GM12878 (cell line): ENCODE results near the gene KRTAP10-8. TPM values are rescaled to one million over a fixed set of nuclear protein-coding genes. Genes with fewer than 3 reads are reported as not detected.

Source experiments
- ATAC-seq: fragments of 200-7000 bp; cut with Tn5 transposase; 3 replicates; pipeline ENCODE4 v1.9.1; 2020; ENCODE audit warnings: mild to moderate bottlenecking, moderate library complexity
- BruUV-seq: library from RNA; stranded (reverse); fragments of 400-500 nt; replicated peaks from 2 replicates; lab custom pipeline; 2021; lab: Mats Ljungman, UMichigan
- CTCF ChIA-PET: fragments of 300-600 bp; sonication (Branson Sonifier 250); formaldehyde crosslinking; extraction: SDS; loops from one replicate; lab custom pipeline; 2021; ENCODE audit warnings: inconsistent platforms; lab: Yijun Ruan, JAX
- POLR2A ChIA-PET: fragments of 350-600 bp; formaldehyde crosslinking; extraction: SDS; loops from one replicate; lab custom pipeline; 2021; ENCODE audit warnings: inconsistent platforms; lab: Charles Lee
- RAD21 ChIA-PET: fragments of 300-600 bp; sonication (Branson Sonifier 250); formaldehyde crosslinking; loops from one replicate; lab custom pipeline; 2023; ENCODE audit warnings: antibody characterized with exemption; ENCODE audit not compliant: unreplicated experiment; lab: Charles Lee
- SMC1A ChIA-PET: fragments of 300-600 bp; sonication (Branson Sonifier 250); formaldehyde crosslinking; loops from one replicate; lab custom pipeline; 2023; ENCODE audit not compliant: unreplicated experiment, uncharacterized antibody; lab: Charles Lee
- DNase-seq: peaks from one replicate; pipeline ENCODE4 v3.0.0-alpha.2; 2011; ENCODE audit warnings: low read depth, low spot score
- FAIRE-seq: peaks from 3 replicates; lab custom pipeline; 2011; peaks lifted over from hg19 to GRCh38; lab: Jason Lieb, UNC
- H2AFZ ChIP-seq: 2 replicates; pipeline ENCODE4 v1.6.0; 2011; ENCODE audit warnings: low read depth, low read length, control low read depth; ENCODE audit not compliant: control insufficient read depth
- H3K27ac ChIP-seq: 2 replicates; pipeline ENCODE4 v1.5.1; 2011; ENCODE audit warnings: control low read depth; ENCODE audit not compliant: control insufficient read depth, insufficient read depth
- H3K27me3 ChIP-seq, 2 experiments: replicated peaks in 1 of 2; 2 replicates each; pipeline versions ENCODE4 v1.6.0 to v1.6.1; 2011; ENCODE audit warnings: low read length in 1 of 2; ENCODE audit not compliant: control insufficient read depth in 2 of 2, insufficient read depth in 2 of 2
- H3K36me3 ChIP-seq, 2 experiments: 2 replicates each; pipeline ENCODE4 v1.5.1; 2011; ENCODE audit warnings: low read length in 1 of 2; ENCODE audit not compliant: control insufficient read depth in 2 of 2, insufficient read depth in 2 of 2
- H3K4me1 ChIP-seq: 2 replicates; pipeline ENCODE4 v1.6.1; 2011; ENCODE audit warnings: mild to moderate bottlenecking, low read length, moderate library complexity, mixed read lengths; ENCODE audit not compliant: control insufficient read depth, insufficient read depth
- H3K4me2 ChIP-seq: 2 replicates; pipeline ENCODE4 v1.6.0; 2011; ENCODE audit warnings: control low read depth; ENCODE audit not compliant: control insufficient read depth, insufficient read depth
- H3K4me3 ChIP-seq: fragments of 200-600 bp; sonication (generic); 2 replicates; pipeline ENCODE4 v1.5.1; 2016
- H3K79me2 ChIP-seq: 2 replicates; pipeline ENCODE4 v1.6.0; 2011; ENCODE audit warnings: low read length; ENCODE audit not compliant: control insufficient read depth, insufficient read depth
- H3K9ac ChIP-seq: 2 replicates; pipeline ENCODE4 v1.8.0; 2011; ENCODE audit warnings: low read length, control low read depth, mixed read lengths; ENCODE audit not compliant: control insufficient read depth, insufficient read depth
- H3K9me3 ChIP-seq: replicated peaks from 3 replicates; pipeline ENCODE4 v1.5.1; 2011; ENCODE audit warnings: mild to moderate bottlenecking, low read length; ENCODE audit not compliant: control insufficient read depth, insufficient read depth
- H4K20me1 ChIP-seq: 2 replicates; pipeline ENCODE4 v1.6.0; 2011; ENCODE audit not compliant: control insufficient read depth, insufficient read depth
- ATF2 ChIP-seq: IDR thresholded peaks from 2 replicates; pipeline ENCODE4 v1.6.1; 2012; ENCODE audit warnings: low read length, inconsistent platforms
- CHD2 ChIP-seq: IDR thresholded peaks from 2 replicates; pipeline ENCODE4 v1.6.1; 2011; ENCODE audit warnings: low read depth, low read length, improper control_type of control experiment, borderline replicate concordance
- DPF2 ChIP-seq: fragments of 450-650 bp; IDR thresholded peaks from 2 replicates; pipeline ENCODE4 v1.6.1; 2017; ENCODE audit warnings: mild to moderate bottlenecking
- E2F4 ChIP-seq: IDR thresholded peaks from 2 replicates; pipeline ENCODE4 v1.6.1; 2012; ENCODE audit warnings: low read depth, low read length, improper control_type of control experiment
- E4F1 ChIP-seq: fragments of 450-650 bp; IDR thresholded peaks from 2 replicates; pipeline ENCODE4 v1.6.1; 2018; ENCODE audit warnings: borderline replicate concordance, mild to moderate bottlenecking; ENCODE audit not compliant: partially characterized antibody
- HCFC1 ChIP-seq: fragments of 150-350 bp; IDR thresholded peaks from 2 replicates; pipeline ENCODE4 v1.6.1; 2014; ENCODE audit warnings: low read length
- HDAC2 ChIP-seq: fragments of 200-600 bp; sonication (generic); IDR thresholded peaks from 2 replicates; pipeline ENCODE4 v1.6.1; 2017
- JUND ChIP-seq: IDR thresholded peaks from 2 replicates; pipeline ENCODE4 v1.6.1; 2012; ENCODE audit warnings: low read depth, mild to moderate bottlenecking, low read length, improper control_type of control experiment, moderate library complexity
- MYB ChIP-seq: fragments of 150-350 bp; IDR thresholded peaks from 2 replicates; pipeline ENCODE4 v1.6.1; 2014; ENCODE audit warnings: mild to moderate bottlenecking, low read depth, low read length, borderline replicate concordance
- MYC ChIP-seq: IDR thresholded peaks from 2 replicates; pipeline ENCODE4 v1.6.1; 2011; ENCODE audit warnings: mild to moderate bottlenecking, low read length, moderate library complexity, inconsistent platforms; ENCODE audit not compliant: insufficient read depth, insufficient replicate concordance, insufficient read length, severe bottlenecking
- RELA ChIP-seq: fragments of 450-650 bp; IDR thresholded peaks from 2 replicates; pipeline ENCODE4 v1.8.0; 2014; ENCODE audit warnings: borderline replicate concordance; ENCODE audit not compliant: partially characterized antibody
- RUNX3 ChIP-seq: IDR thresholded peaks from 2 replicates; pipeline ENCODE4 v1.6.1; 2012; ENCODE audit warnings: low read length, inconsistent platforms
- SMAD1 ChIP-seq: fragments of 450-650 bp; IDR thresholded peaks from 2 replicates; pipeline ENCODE4 v1.6.1; 2018; ENCODE audit warnings: mild to moderate bottlenecking, low read depth; ENCODE audit not compliant: partially characterized antibody
- SMARCA5 ChIP-seq: fragments of 450-650 bp; IDR thresholded peaks from 2 replicates; pipeline ENCODE4 v1.6.1; 2017; ENCODE audit warnings: mild to moderate bottlenecking
- ZNF217 ChIP-seq: fragments of 450-650 bp; IDR thresholded peaks from 2 replicates; pipeline ENCODE4 v1.6.1; 2017; ENCODE audit warnings: antibody characterized with exemption, mild to moderate bottlenecking
- ZNF274 ChIP-seq: IDR thresholded peaks from one replicate; pipeline ENCODE4 v1.8.0; 2011; ENCODE audit not compliant: insufficient read length, insufficient read depth
- WGBS: methylation state at CpG from one replicate; pipeline ENCODE4 v1.1.6; 2016; ENCODE audit warnings: low lambda C conversion rate; ENCODE audit not compliant: insufficient replicate concordance, insufficient coverage; ENCODE audit errors: missing lambda C conversion rate; 5-methylcytosine and 5-hydroxymethylcytosine counted together
- in situ Hi-C: fragments of 300-500 bp; cut with MboI; formaldehyde crosslinking; loops from 9 replicates; pipeline ENCODE4 v1.14.3; 2018; ENCODE audit warnings: mixed read lengths
- intact Hi-C: fragments of 100-400 bp; cut with micrococcal nuclease; formaldehyde crosslinking; loops from one replicate; pipeline ENCODE4 v1.14.2; 2022; ENCODE audit not compliant: unreplicated experiment
- polyA plus RNA-seq, 11 experiments: library from polyadenylated mRNA; depleted of rRNA in 4 of 11; unstranded in 6 of 11; stranded (reverse) in 5 of 11; fragments of >200 nt; fragmentation: Nextera tagmentation in 4 of 11; fragmentation: Illumina TruSeq in 1 of 11; extraction: Ambion mirVana in 4 of 11; extraction: Trizol in 1 of 11; gene quantifications; 1 replicate in 1 of 11; 2 replicates in 10 of 11; pipeline versions ENCODE4 v1.2.1 to v1.2.3, GENCODE V29; 2011 to 2016; ENCODE audit warnings: inconsistent platforms in 2 of 11, missing spikeins in 2 of 11, low read depth in 1 of 11
- total RNA-seq, 4 experiments: library from RNA; depleted of rRNA in 3 of 4; stranded (reverse); fragments of >200 nt in 3 of 4; fragmentation: Illumina TruSeq in 1 of 4; extraction: Trizol in 1 of 4; gene quantifications; 2 replicates each; pipeline versions ENCODE4 v1.2.1 to v1.2.3, GENCODE V29; 2013 to 2021

KRTAP10-8 gene
- total and polyA plus RNA-seq, 10 of the 15 experiments (the other 5 are each of a cell fraction or from before 2014, with no cell fraction given): not detected

- TF ChIP-seq ZNF217 (no peak), E2F4 (no peak), HCFC1 (no peak), ZNF274 (no peak), MYC (no peak), RUNX3 (no peak), MYB (no peak), HDAC2 (no peak)
Observed at GRCh38 chr21:44571296-44571695, 40.6 kb upstream of the KRTAP10-8 start (continued).

- H3K4me1 ChIP-seq: no peaks in the 10 kb centered on the region
- H3K36me3 ChIP-seq: no peaks in the 10 kb centered on the region
- H4K20me1 ChIP-seq: no peaks in the 10 kb centered on the region
- H3K27ac ChIP-seq: no peak overlapping the region
- 64% methylated on average over 37 of the region's 40 CpGs for WGBS
- no peak overlapping the region for H3K4me2 ChIP-seq
- FAIRE-seq (no peak), ATAC-seq (no peak), DNase-seq (no peak)
- H3K79me2 ChIP-seq: no peaks in the 10 kb centered on the region
- H3K4me3 ChIP-seq: no peak overlapping the region
- in situ Hi-C loops: no loop called here
- ChIA-PET RAD21 (no interaction called here), CTCF (no interaction called here), POLR2A (no interaction called here), SMC1A (no interaction called here)
- no peak overlapping the region for H2AFZ ChIP-seq
- no peaks in the 10 kb centered on the region; the same call in 2 of the 3 replicates for H3K9me3 ChIP-seq
- no peaks in the 10 kb centered on the region for H3K27me3 ChIP-seq
- intact Hi-C loops: no loop called here
- BruUV-seq: no TSS peak
- no peak overlapping the region for H3K9ac ChIP-seq
- TF ChIP-seq DPF2: no peak
- TF ChIP-seq SMAD1: no peak
- TF ChIP-seq CHD2: no peak
- TF ChIP-seq JUND: no peak
- no peak for TF ChIP-seq SMARCA5
- TF ChIP-seq E4F1: no peak
- TF ChIP-seq ATF2: no peak
- TF ChIP-seq RELA: no peak
- no peak for TF ChIP-seq MYC
Observed at GRCh38 chr21:44571844-44572782, 39.8 kb upstream of the KRTAP10-8 start.
